Raji (cell line): Measurements from ENCODE around the gene PLAAT2.

Experiments used
- POLR2A ChIP-seq: IDR thresholded peaks from 2 replicates; pipeline ENCODE4 v1.6.1; 2011; ENCODE audit warnings: low read depth, low read length, control low read depth; ENCODE audit not compliant: insufficient read depth

Gene PLAAT2

GRCh38 chr11:63505857-63506528 is 57.2 kb downstream of the PLAAT2 start, which contains the start of gene LGALS12:
LGALS12 (plus strand) TSS chr11:63506084; CDS start chr11:63506459, 375 bp downstream.
- no peak for TF ChIP-seq POLR2A

DNA sequence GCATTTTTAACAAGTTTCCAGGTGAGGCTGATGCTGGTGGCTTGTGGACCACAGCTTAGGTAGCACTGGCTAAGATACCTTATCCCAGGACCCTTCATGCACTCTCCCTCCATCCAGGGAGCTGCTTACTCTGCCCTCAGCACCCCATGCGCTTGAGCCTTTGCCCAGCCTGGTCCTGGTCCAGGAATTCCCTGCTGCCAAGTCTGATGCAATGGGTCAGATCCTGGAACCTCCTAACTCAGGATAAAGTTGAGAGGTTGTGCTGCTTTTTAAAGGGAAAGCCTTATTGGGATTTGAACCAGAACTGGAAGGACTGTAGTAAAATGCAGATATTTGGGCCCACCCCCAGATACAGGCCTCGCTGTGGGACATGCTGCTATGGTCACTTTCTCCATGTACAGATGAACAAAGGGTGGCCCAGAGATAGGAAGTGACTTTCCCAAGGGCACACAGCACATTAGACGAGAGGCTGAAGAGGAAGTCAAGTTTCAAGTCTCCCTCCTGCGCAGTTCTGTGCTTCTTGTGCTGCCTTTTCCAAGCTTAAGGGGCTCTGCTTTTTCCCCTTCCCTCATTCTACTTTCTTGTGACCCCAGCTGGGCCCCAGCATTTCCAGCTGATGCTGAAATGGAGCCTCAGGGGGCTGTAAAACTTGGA is 58.1 kb downstream of the PLAAT2 start:
- no peak for TF ChIP-seq POLR2A

DNA sequence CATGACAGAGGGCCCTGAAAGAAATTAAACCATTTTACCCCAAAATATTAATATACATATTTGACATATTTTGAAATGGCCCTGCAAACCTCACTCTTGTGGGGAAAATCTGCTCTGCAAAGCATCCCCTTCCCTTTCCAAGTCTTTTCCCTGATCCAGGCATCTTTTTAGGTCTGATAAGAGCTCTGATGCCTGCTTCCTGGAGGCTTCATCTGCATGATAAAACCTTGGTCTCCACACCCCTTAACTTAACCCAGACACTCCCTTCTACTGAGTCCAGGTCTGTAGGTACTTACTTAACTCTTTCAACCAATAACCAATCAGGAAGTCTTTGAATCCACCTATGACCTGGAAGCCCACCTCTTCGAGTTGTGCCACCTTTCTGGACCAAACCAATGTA is 59.1 kb downstream of the PLAAT2 start:
- no peak for TF ChIP-seq POLR2A

DNA sequence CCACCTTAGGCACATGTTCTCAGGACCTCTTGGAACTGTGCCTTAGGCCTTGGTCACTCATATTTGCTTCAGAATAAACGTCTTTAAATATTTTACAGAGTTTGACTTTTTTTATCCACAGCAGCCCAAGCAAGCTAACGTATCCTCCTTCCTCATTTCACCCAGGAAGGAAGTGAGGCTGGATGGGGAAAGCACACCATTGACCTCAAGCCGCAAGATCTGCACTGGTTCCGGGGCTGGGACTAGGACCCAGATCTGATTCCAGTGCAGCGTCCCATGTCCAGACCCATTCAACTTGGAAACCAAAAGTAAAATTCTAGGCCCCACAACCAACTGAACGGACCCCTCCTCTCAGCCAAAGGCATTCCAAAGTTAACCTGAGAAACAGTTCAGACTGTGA is 59.7 kb downstream of the PLAAT2 start:
- no peak for TF ChIP-seq POLR2A
